K562 (cell line): ENCODE data around the gene MC1R. TPM values are rescaled to one million over a fixed set of nuclear protein-coding genes. Genes with fewer than 3 reads are reported as not detected.
A peak's percentile ranks its signal among the peaks of the same experiment; 100 is the strongest.

Experiments used
- CREB3 ChIP-seq: fragments of 450-650 bp; conservative IDR thresholded peaks from 2 replicates; pipeline ENCODE4 v1.6.1; 2016; ENCODE audit warnings: missing genetic modification characterization, low read depth, mild to moderate bottlenecking, missing compliant biosample characterization, moderate library complexity
- CXXC5 ChIP-seq: fragments of 250-450 bp; sonication (Bioruptor Pico); IDR thresholded peaks from 2 replicates; pipeline ENCODE4 v1.8.0; 2022; ENCODE audit warnings: inconsistent platforms, mild to moderate bottlenecking, moderate library complexity
- ESRRB ChIP-seq: fragments of 250-450 bp; sonication (Bioruptor Pico); IDR thresholded peaks from 2 replicates; pipeline ENCODE4 v1.5.0; 2020; ENCODE audit warnings: mild to moderate bottlenecking, moderate library complexity, borderline replicate concordance
- FOXP1 ChIP-seq: sonication (generic); formaldehyde crosslinking; IDR thresholded peaks from 2 replicates; pipeline ENCODE4 v1.8.0; 2022; ENCODE audit warnings: mild to moderate bottlenecking, missing genetic modification reagents
- IRF2 ChIP-seq: sonication (generic); formaldehyde crosslinking; IDR thresholded peaks from 2 replicates; pipeline ENCODE4 v1.8.1; 2022; ENCODE audit warnings: mild to moderate bottlenecking, missing genetic modification reagents
- KLF16 ChIP-seq: IDR thresholded peaks from 2 replicates; pipeline ENCODE4 v1.6.1; 2016; ENCODE audit warnings: antibody characterized with exemption
- NCOA2 ChIP-seq, 2 experiments: fragments of 450-650 bp; IDR thresholded peaks; 2 replicates each; pipeline ENCODE4 v1.6.1; 2018; ENCODE audit warnings: mild to moderate bottlenecking in 2 of 2, moderate library complexity in 1 of 2; ENCODE audit not compliant: partially characterized antibody in 2 of 2
- PBX2 ChIP-seq, 2 experiments: IDR thresholded peaks in 1 of 2; conservative IDR thresholded peaks in 1 of 2; 2 replicates each; pipeline ENCODE4 v1.6.1; 2016; ENCODE audit warnings: low read depth in 2 of 2, mild to moderate bottlenecking in 1 of 2, missing compliant biosample characterization in 1 of 2, missing genetic modification characterization in 1 of 2, moderate library complexity in 1 of 2
- POLR2B ChIP-seq: fragments of 450-650 bp; IDR thresholded peaks from 2 replicates; pipeline ENCODE4 v1.6.1; 2018; ENCODE audit warnings: low read depth; ENCODE audit not compliant: partially characterized antibody
- PRMT5 ChIP-seq: sonication (generic); formaldehyde crosslinking; IDR thresholded peaks from 2 replicates; pipeline ENCODE4 v1.5.0; 2020; ENCODE audit warnings: missing genetic modification reagents
- RNF2 ChIP-seq: sonication (generic); IDR thresholded peaks from 2 replicates; pipeline ENCODE4 v1.6.1; 2016
- SETDB1 ChIP-seq: IDR thresholded peaks from one replicate; pipeline ENCODE4 v1.6.1; 2012; ENCODE audit warnings: low read length, control low read depth, inconsistent platforms
- SMAD1 ChIP-seq: fragments of 150-350 bp; IDR thresholded peaks from 2 replicates; pipeline ENCODE4 v1.6.1; 2014; ENCODE audit warnings: low read length, low read depth; ENCODE audit not compliant: partially characterized antibody
- STAT5A ChIP-seq: IDR thresholded peaks from 2 replicates; pipeline ENCODE4 v1.6.1; 2012; ENCODE audit warnings: low read length, inconsistent platforms, borderline replicate concordance
- XRCC5 ChIP-seq: fragments of 200-400 bp; formaldehyde crosslinking; IDR thresholded peaks from 2 replicates; pipeline ENCODE4 v1.6.1; 2017; ENCODE audit warnings: low read depth, mild to moderate bottlenecking, low read length
- polyA plus RNA-seq, 8 experiments: library from polyadenylated mRNA; depleted of rRNA in 4 of 8; stranded (reverse) in 5 of 8; unstranded in 3 of 8; fragments of >200 nt; fragmentation: Nextera tagmentation in 2 of 8; fragmentation: Illumina TruSeq in 1 of 8; extraction: Ambion mirVana in 2 of 8; extraction: Trizol in 1 of 8; gene quantifications; 2 replicates each; pipeline versions ENCODE4 v1.2.1 to v1.2.3, GENCODE V29; 2011 to 2014; ENCODE audit warnings: inconsistent platforms in 1 of 8, missing spikeins in 1 of 8
- total RNA-seq, 7 experiments: library from RNA; depleted of rRNA in 6 of 7; stranded (reverse); fragments of >200 nt in 6 of 7; fragmentation: Illumina TruSeq in 2 of 7; extraction: Trizol in 2 of 7; gene quantifications; 2 replicates each; pipeline versions ENCODE4 v1.2.1 to v1.2.3, GENCODE V29; 2011 to 2021; ENCODE audit warnings: low replicate concordance in 1 of 7
- TF ChIP-seq, protein P1 (sequence below): fragments of 250-450 bp; sonication (Bioruptor Pico); IDR thresholded peaks from 2 replicates; pipeline ENCODE4 v1.5.0; 2021
- TF ChIP-seq, protein P2 (sequence below): fragments of 450-650 bp; formaldehyde crosslinking; IDR thresholded peaks from 2 replicates; pipeline ENCODE4 v1.4.0; 2022; ENCODE audit warnings: missing genetic modification characterization
- TF ChIP-seq, protein P3 (sequence below): fragments of 450-650 bp; IDR thresholded peaks from 2 replicates; pipeline ENCODE4 v1.7.1; 2018; ENCODE audit warnings: mild to moderate bottlenecking, low read depth; ENCODE audit not compliant: partially characterized antibody

MC1R gene
- total and polyA plus RNA-seq, 9 of the 15 experiments (the other 6 are each of a cell fraction or from before 2014, with no cell fraction given) = 0.14 to 5.3 (median 2.5) TPM; not detected in 1

- TF ChIP-seq PBX2 (CRISPR knock-in tag; IDR thresholded peaks at IDR 0.05; ENCODE audit: low read depth) (no peak), PBX2 (tag; conservative IDR thresholded peaks at IDR 0.05; ENCODE audit: low read depth) (no peak), ESRRB (CRISPR knock-in tag) (no peak), IRF2 (CRISPR knock-in tag) (no peak), NCOA2 (IDR thresholded peaks at IDR 0.05; ENCODE audit: partially characterized antibody in 2 of 2) (no peak), POLR2B (peak; percentile 96), STAT5A (no peak), CXXC5 (CRISPR knock-in tag) (peak; percentile 98), SMAD1 (peak; percentile 55), RNF2 (0 out of 2 replicates have a peak, but pooled peaks have one; percentile 18), FOXP1 (CRISPR knock-in tag) (no peak; the same call in 1 of the 2 replicates), SETDB1 (no peak), XRCC5 (no peak; the same call in 1 of the 2 replicates), KLF16 (no peak), PRMT5 (CRISPR knock-in tag) (0 out of 2 replicates have a peak, but pooled peaks have one; percentile 57), CREB3 (tag) (peak; percentile 70; the same call in 1 of the 2 replicates)
- TF ChIP-seq, protein P1, sequence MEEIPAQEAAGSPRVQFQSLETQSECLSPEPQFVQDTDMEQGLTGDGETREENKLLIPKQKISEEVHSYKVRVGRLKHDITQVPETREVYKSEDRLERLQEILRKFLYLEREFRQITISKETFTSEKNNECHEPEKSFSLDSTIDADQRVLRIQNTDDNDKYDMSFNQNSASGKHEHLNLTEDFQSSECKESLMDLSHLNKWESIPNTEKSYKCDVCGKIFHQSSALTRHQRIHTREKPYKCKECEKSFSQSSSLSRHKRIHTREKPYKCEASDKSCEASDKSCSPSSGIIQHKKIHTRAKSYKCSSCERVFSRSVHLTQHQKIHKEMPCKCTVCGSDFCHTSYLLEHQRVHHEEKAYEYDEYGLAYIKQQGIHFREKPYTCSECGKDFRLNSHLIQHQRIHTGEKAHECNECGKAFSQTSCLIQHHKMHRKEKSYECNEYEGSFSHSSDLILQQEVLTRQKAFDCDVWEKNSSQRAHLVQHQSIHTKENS (CRISPR knock-in tag) = no peak
- TF ChIP-seq, protein P2, sequence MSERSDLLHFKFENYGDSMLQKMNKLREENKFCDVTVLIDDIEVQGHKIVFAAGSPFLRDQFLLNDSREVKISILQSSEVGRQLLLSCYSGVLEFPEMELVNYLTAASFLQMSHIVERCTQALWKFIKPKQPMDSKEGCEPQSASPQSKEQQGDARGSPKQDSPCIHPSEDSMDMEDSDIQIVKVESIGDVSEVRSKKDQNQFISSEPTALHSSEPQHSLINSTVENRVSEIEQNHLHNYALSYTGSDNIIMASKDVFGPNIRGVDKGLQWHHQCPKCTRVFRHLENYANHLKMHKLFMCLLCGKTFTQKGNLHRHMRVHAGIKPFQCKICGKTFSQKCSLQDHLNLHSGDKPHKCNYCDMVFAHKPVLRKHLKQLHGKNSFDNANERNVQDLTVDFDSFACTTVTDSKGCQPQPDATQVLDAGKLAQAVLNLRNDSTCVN (CRISPR knock-in tag) = no peak
- TF ChIP-seq, protein P3, sequence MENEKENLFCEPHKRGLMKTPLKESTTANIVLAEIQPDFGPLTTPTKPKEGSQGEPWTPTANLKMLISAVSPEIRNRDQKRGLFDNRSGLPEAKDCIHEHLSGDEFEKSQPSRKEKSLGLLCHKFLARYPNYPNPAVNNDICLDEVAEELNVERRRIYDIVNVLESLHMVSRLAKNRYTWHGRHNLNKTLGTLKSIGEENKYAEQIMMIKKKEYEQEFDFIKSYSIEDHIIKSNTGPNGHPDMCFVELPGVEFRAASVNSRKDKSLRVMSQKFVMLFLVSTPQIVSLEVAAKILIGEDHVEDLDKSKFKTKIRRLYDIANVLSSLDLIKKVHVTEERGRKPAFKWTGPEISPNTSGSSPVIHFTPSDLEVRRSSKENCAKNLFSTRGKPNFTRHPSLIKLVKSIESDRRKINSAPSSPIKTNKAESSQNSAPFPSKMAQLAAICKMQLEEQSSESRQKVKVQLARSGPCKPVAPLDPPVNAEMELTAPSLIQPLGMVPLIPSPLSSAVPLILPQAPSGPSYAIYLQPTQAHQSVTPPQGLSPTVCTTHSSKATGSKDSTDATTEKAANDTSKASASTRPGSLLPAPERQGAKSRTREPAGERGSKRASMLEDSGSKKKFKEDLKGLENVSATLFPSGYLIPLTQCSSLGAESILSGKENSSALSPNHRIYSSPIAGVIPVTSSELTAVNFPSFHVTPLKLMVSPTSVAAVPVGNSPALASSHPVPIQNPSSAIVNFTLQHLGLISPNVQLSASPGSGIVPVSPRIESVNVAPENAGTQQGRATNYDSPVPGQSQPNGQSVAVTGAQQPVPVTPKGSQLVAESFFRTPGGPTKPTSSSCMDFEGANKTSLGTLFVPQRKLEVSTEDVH = no peak
Observed at GRCh38 chr16:89873109-89873971, 45.3 kb upstream of the MC1R start, which contains the start of gene TCF25 (continued).
